SK-N-MC (cell line): Measurements from ENCODE around the gene ADAT1.
"Not testable (repeated sequence)": the region's sequence is repeated elsewhere in the genome, so short reads cannot be mapped to it uniquely, and the experiment has no call there.

ENCODE experiments used
- DNase-seq: peaks from one replicate; pipeline ENCODE4 v3.0.0-alpha.2; 2011; ENCODE audit warnings: low read depth, low spot score
- H3K27ac ChIP-seq: fragments of 200-600 bp; sonication (generic); 2 replicates; pipeline ENCODE4 v1.5.1; 2016; ENCODE audit warnings: mixed run types
- H3K36me3 ChIP-seq: fragments of 200-600 bp; sonication (generic); 2 replicates; pipeline ENCODE4 v1.6.1; 2017; ENCODE audit warnings: antibody characterized with exemption, low read length, mixed read lengths; ENCODE audit not compliant: insufficient read depth
- H3K4me3 ChIP-seq: fragments of 200-600 bp; sonication (generic); 2 replicates; pipeline ENCODE4 v1.5.1; 2016
- H3K9ac ChIP-seq: fragments of 200-600 bp; sonication (generic); 2 replicates; pipeline ENCODE4 v1.8.0; 2017; ENCODE audit warnings: mixed run types, mixed read lengths; ENCODE audit not compliant: insufficient read length
- H3K9me3 ChIP-seq: fragments of 200-600 bp; sonication (generic); 2 replicates; pipeline ENCODE4 v1.6.1; 2017; ENCODE audit warnings: low read depth, mild to moderate bottlenecking, antibody characterized with exemption, low read length, moderate library complexity, mixed read lengths
- EZH2 ChIP-seq: fragments of 200-600 bp; sonication (generic); IDR thresholded peaks from one replicate; pipeline ENCODE4 v1.6.1; 2017; ENCODE audit warnings: antibody characterized with exemption
- FOXP2 ChIP-seq: optimal IDR thresholded peaks from 2 replicates; pipeline ENCODE3; 2011; ENCODE audit warnings: mild to moderate bottlenecking, moderate library complexity; ENCODE audit not compliant: insufficient read depth; ENCODE audit errors: extremely low read length, control extremely low read depth
- POLR2AphosphoS5 ChIP-seq: IDR thresholded peaks from 2 replicates; pipeline ENCODE4 v1.6.1; 2012; ENCODE audit warnings: mild to moderate bottlenecking, low read depth, low read length, borderline replicate concordance

Gene ADAT1

GRCh38 chr16:75616521-75617010, 6.5 kb downstream of the ADAT1 start:
- H3K4me3 ChIP-seq, result no peak overlapping the region
- H3K27ac ChIP-seq, result no peak overlapping the region
- H3K9me3 ChIP-seq, result no peaks in the 10 kb centered on the region
- H3K36me3 ChIP-seq, result peaks cover 5% of the 10 kb centered on the region; the same call in 1 of the 2 replicates
- H3K9ac ChIP-seq, result no peak overlapping the region
- no peak for TF ChIP-seq POLR2AphosphoS5
- no peak for TF ChIP-seq FOXP2
- TF ChIP-seq EZH2, result no peak
- DNase-seq, result no peak

GRCh38 chr16:75615619-75616018, 7.5 kb downstream of the ADAT1 start:
- H3K9me3 ChIP-seq, result no peaks in the 10 kb centered on the region
- H3K36me3 ChIP-seq, result peaks cover 5% of the 10 kb centered on the region; the same call in 1 of the 2 replicates
- no peak overlapping the region for H3K9ac ChIP-seq
- TF ChIP-seq POLR2AphosphoS5, result no peak
- TF ChIP-seq FOXP2, result no peak
- no peak for TF ChIP-seq EZH2
- DNase-seq, result no peak
- H3K4me3 ChIP-seq, result no peak overlapping the region
- no peak overlapping the region for H3K27ac ChIP-seq

GRCh38 chr16:75614066-75614897, 8.8 kb downstream of the ADAT1 start:
- no peak overlapping the region for H3K27ac ChIP-seq
- no peak overlapping the region for H3K9ac ChIP-seq
- TF ChIP-seq POLR2AphosphoS5, result no peak
- TF ChIP-seq FOXP2, result no peak
- TF ChIP-seq EZH2, result no peak
- no peak for DNase-seq
- no peaks in the 10 kb centered on the region for H3K9me3 ChIP-seq
- peaks cover 11% of the 10 kb centered on the region; the same call in 1 of the 2 replicates for H3K36me3 ChIP-seq
- no peak overlapping the region for H3K4me3 ChIP-seq

- H3K36me3 ChIP-seq, result peaks cover 37% of the 10 kb centered on the region; the same call in 1 of the 2 replicates
Observed at GRCh38 chr16:75606507-75606906, 16.6 kb downstream of the ADAT1 start.

GRCh38 chr16:75603241-75603640, 19.8 kb downstream of the ADAT1 start:
- no peaks in the 10 kb centered on the region for H3K9me3 ChIP-seq
- H3K36me3 ChIP-seq, result peaks cover 34% of the 10 kb centered on the region; the same call in 1 of the 2 replicates
- H3K27ac ChIP-seq, result no peak overlapping the region
- H3K4me3 ChIP-seq, result no peak overlapping the region
- no peak overlapping the region for H3K9ac ChIP-seq
- TF ChIP-seq FOXP2 (no peak), EZH2 (no peak), POLR2AphosphoS5 (no peak)
- DNase-seq, result no peak

More at GRCh38 chr16:75606507-75606906, 16.6 kb downstream of the ADAT1 start:
- no peak for TF ChIP-seq EZH2
- TF ChIP-seq POLR2AphosphoS5, result no peak
- no peak for TF ChIP-seq FOXP2
- H3K27ac ChIP-seq, result no peak overlapping the region
- no peaks in the 10 kb centered on the region for H3K9me3 ChIP-seq
- no peak overlapping the region for H3K9ac ChIP-seq
- no peak overlapping the region for H3K4me3 ChIP-seq
- no peak for DNase-seq

- no peaks in the 10 kb centered on the region for H3K9me3 ChIP-seq
- no peak overlapping the region for H3K9ac ChIP-seq
- H3K36me3 ChIP-seq, result peaks cover 22% of the 10 kb centered on the region; the same call in 1 of the 2 replicates
- TF ChIP-seq FOXP2 (no peak), EZH2 (no peak), POLR2AphosphoS5 (no peak)
- no peak overlapping the region for H3K4me3 ChIP-seq
- DNase-seq, result no peak
- no peak overlapping the region for H3K27ac ChIP-seq
Observed at GRCh38 chr16:75599452-75600277, 23.4 kb downstream of the ADAT1 start.

- no peak for TF ChIP-seq EZH2
- TF ChIP-seq FOXP2, result no peak
- TF ChIP-seq POLR2AphosphoS5, result no peak
- no peak for DNase-seq
- Histone ChIP-seq H3K27ac (no peak overlapping the region), H3K9ac (no peak overlapping the region), H3K36me3 (no peaks in the 10 kb centered on the region; the same call in 1 of the 2 replicates), H3K9me3 (no peaks in the 10 kb centered on the region), H3K4me3 (no peak overlapping the region)
Observed at GRCh38 chr16:75593825-75594820, 29.0 kb downstream of the ADAT1 start.

- no peak for DNase-seq
- H3K27ac ChIP-seq, result no peak overlapping the region
- TF ChIP-seq POLR2AphosphoS5 (no peak), EZH2 (no peak), FOXP2 (no peak)
Observed at GRCh38 chr16:75593308-75593707, 29.8 kb downstream of the ADAT1 start.

GRCh38 chr16:75591927-75592326, 31.2 kb downstream of the ADAT1 start:
- H3K27ac ChIP-seq, H3K4me3 ChIP-seq, H3K9ac ChIP-seq, H3K36me3 ChIP-seq, H3K9me3 ChIP-seq, DNase-seq: not testable (repeated sequence)

More at GRCh38 chr16:75593308-75593707, 29.8 kb downstream of the ADAT1 start:
- no peak overlapping the region for H3K4me3 ChIP-seq
- no peak overlapping the region for H3K9ac ChIP-seq
- no peaks in the 10 kb centered on the region; the same call in 1 of the 2 replicates for H3K36me3 ChIP-seq
- no peaks in the 10 kb centered on the region for H3K9me3 ChIP-seq
